PC-3 (cell line): ENCODE data around the gene SIM2. TPM values are rescaled to one million over a fixed set of nuclear protein-coding genes. Genes with fewer than 3 reads are reported as not detected.

Experiments
- ATAC-seq: fragments of 200-7000 bp; cut with Tn5 transposase; 2 replicates; pipeline ENCODE4 v1.9.1; 2020; ENCODE audit warnings: mild to moderate bottlenecking, moderate library complexity
- BruUV-seq: library from RNA; stranded (reverse); fragments of 400-500 nt; replicated peaks from 2 replicates; lab custom pipeline; 2021; lab: Mats Ljungman, UMichigan
- CTCF ChIA-PET: fragments of 300-600 bp; sonication (Branson Sonifier 250); formaldehyde crosslinking; loops from one replicate; lab custom pipeline; 2022; ENCODE audit warnings: antibody characterized with exemption; lab: Charles Lee
- POLR2A ChIA-PET: fragments of 300-600 bp; sonication (Branson Sonifier 250); formaldehyde crosslinking; loops from one replicate; lab custom pipeline; 2022; ENCODE audit warnings: antibody characterized with exemption; ENCODE audit not compliant: unreplicated experiment; lab: Charles Lee
- DNase-seq: peaks from one replicate; pipeline ENCODE4 v3.0.0-alpha.2; 2015
- H2AFZ ChIP-seq: fragments of 300-600 bp; sonication (generic); 2 replicates; pipeline ENCODE4 v1.6.0; 2016; ENCODE audit warnings: antibody characterized with exemption, low read length
- H3F3A ChIP-seq: fragments of 300-600 bp; sonication (generic); one replicate; pipeline ENCODE4 v1.6.0; 2017; ENCODE audit warnings: antibody characterized with exemption, low read length, control low read depth, mild to moderate bottlenecking; ENCODE audit not compliant: unreplicated experiment
- H3K27ac ChIP-seq: fragments of 300-600 bp; sonication (generic); 2 replicates; pipeline ENCODE4 v1.5.1; 2016; ENCODE audit warnings: mild to moderate bottlenecking, low read length
- H3K27me3 ChIP-seq: fragments of 300-600 bp; sonication (generic); 2 replicates; pipeline ENCODE4 v1.6.1; 2016; ENCODE audit warnings: low read length, mixed read lengths
- H3K36me3 ChIP-seq: fragments of 300-600 bp; sonication (generic); 2 replicates; pipeline ENCODE4 v1.6.1; 2016; ENCODE audit warnings: low read depth, mixed run types, low read length, mixed read lengths
- H3K4me1 ChIP-seq: fragments of 300-600 bp; sonication (generic); 2 replicates; pipeline ENCODE4 v1.5.1; 2016; ENCODE audit warnings: low read length; ENCODE audit not compliant: insufficient read depth
- H3K4me2 ChIP-seq: fragments of 300-600 bp; sonication (generic); 2 replicates; pipeline ENCODE4 v1.6.0; 2016; ENCODE audit warnings: low read length
- H3K4me3 ChIP-seq: fragments of 300-600 bp; sonication (generic); 2 replicates; pipeline ENCODE4 v1.5.1; 2016; ENCODE audit warnings: mild to moderate bottlenecking, low read length, mixed read lengths
- H3K79me2 ChIP-seq: fragments of 300-600 bp; sonication (generic); 2 replicates; pipeline ENCODE4 v1.6.1; 2017; ENCODE audit warnings: low read length, mixed read lengths
- H3K9ac ChIP-seq: fragments of 300-600 bp; sonication (generic); 2 replicates; pipeline ENCODE4 v1.6.0; 2016; ENCODE audit warnings: mild to moderate bottlenecking, low read length
- H3K9me2 ChIP-seq: fragments of 300-600 bp; sonication (generic); replicated peaks from 2 replicates; pipeline ENCODE4 v1.6.1; 2016; ENCODE audit warnings: mixed run types, low read length, mixed read lengths
- H3K9me3 ChIP-seq: fragments of 300-600 bp; sonication (generic); 2 replicates; pipeline ENCODE4 v1.6.1; 2016; ENCODE audit warnings: low read length, mixed read lengths
- H4K20me1 ChIP-seq: fragments of 300-600 bp; sonication (generic); 2 replicates; pipeline ENCODE4 v1.6.1; 2016; ENCODE audit warnings: low read length, mixed read lengths
- EZH2 ChIP-seq: fragments of 300-600 bp; sonication (generic); IDR thresholded peaks from one replicate; pipeline ENCODE4 v1.6.1; 2017; ENCODE audit warnings: antibody characterized with exemption, mild to moderate bottlenecking, low read length; ENCODE audit not compliant: unreplicated experiment
- EZH2phosphoT487 ChIP-seq: fragments of 300-600 bp; sonication (generic); IDR thresholded peaks from 2 replicates; pipeline ENCODE4 v1.6.1; 2018; ENCODE audit warnings: mild to moderate bottlenecking, antibody characterized with exemption, low read length, borderline replicate concordance
- intact Hi-C: fragments of 100-400 bp; cut with micrococcal nuclease; formaldehyde crosslinking; loops from 2 replicates; pipeline ENCODE4 v1.9.0; 2023
- total RNA-seq: library from RNA; depleted of rRNA; stranded (reverse); fragments of >200 nt; gene quantifications from 2 replicates; pipeline ENCODE4 v1.2.3, GENCODE V29; 2014
- TF ChIP-seq, protein P1 (sequence below): fragments of 300-600 bp; sonication (generic); conservative IDR thresholded peaks from 2 replicates; pipeline ENCODE4 v1.5.1; 2017; ENCODE audit warnings: antibody characterized with exemption, low read depth, mild to moderate bottlenecking, low read length

SIM2 gene
- total RNA-seq, 1 experiment from 2014 or later, result 71.2 TPM

DNA sequence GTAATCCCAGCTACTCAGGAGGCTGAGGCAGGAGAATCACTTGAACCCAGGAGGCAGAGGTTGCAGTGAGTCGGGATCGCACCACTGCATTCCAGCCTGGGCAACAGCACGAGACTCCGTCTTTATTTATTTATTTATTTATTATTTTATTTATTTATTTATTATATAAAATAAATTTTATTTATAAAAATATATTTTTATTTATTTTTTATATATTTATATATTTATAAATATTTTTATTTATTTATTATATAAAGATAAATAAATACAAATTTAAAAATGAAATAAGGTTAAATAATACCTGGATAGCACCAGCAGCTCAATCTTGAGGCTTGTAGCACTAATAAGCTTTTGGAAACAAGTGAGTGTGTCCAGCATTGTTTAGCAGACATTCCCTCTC, 40.9 kb upstream of the SIM2 start:
- H2AFZ ChIP-seq, result no peak overlapping the region
- TF ChIP-seq EZH2phosphoT487 (no peak), EZH2 (no peak)
- TF ChIP-seq, protein P1, sequence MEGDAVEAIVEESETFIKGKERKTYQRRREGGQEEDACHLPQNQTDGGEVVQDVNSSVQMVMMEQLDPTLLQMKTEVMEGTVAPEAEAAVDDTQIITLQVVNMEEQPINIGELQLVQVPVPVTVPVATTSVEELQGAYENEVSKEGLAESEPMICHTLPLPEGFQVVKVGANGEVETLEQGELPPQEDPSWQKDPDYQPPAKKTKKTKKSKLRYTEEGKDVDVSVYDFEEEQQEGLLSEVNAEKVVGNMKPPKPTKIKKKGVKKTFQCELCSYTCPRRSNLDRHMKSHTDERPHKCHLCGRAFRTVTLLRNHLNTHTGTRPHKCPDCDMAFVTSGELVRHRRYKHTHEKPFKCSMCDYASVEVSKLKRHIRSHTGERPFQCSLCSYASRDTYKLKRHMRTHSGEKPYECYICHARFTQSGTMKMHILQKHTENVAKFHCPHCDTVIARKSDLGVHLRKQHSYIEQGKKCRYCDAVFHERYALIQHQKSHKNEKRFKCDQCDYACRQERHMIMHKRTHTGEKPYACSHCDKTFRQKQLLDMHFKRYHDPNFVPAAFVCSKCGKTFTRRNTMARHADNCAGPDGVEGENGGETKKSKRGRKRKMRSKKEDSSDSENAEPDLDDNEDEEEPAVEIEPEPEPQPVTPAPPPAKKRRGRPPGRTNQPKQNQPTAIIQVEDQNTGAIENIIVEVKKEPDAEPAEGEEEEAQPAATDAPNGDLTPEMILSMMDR, result no peak
- intact Hi-C loops, result no loop called here
- ATAC-seq (no peak), DNase-seq (no peak)
- POLR2A ChIA-PET, result no interaction called here
- H3K36me3 ChIP-seq, result no peaks in the 10 kb centered on the region
- BruUV-seq, result no TSS peak
- no peak overlapping the region for H3K9ac ChIP-seq
- no peak overlapping the region for H3K4me3 ChIP-seq
- H3K27me3 ChIP-seq, result no peaks in the 10 kb centered on the region
- no peaks in the 10 kb centered on the region for H3K79me2 ChIP-seq
- H3K4me2 ChIP-seq, result no peak overlapping the region
- no peaks in the 10 kb centered on the region for H4K20me1 ChIP-seq
- H3F3A ChIP-seq, result no peaks in the 10 kb centered on the region
- peaks cover 23% of the 10 kb centered on the region for H3K4me1 ChIP-seq
- no peaks in the 10 kb centered on the region for H3K9me2 ChIP-seq
- CTCF ChIA-PET, result no interaction called here
- no peaks in the 10 kb centered on the region for H3K9me3 ChIP-seq
- H3K27ac ChIP-seq, result no peak overlapping the region

DNA sequence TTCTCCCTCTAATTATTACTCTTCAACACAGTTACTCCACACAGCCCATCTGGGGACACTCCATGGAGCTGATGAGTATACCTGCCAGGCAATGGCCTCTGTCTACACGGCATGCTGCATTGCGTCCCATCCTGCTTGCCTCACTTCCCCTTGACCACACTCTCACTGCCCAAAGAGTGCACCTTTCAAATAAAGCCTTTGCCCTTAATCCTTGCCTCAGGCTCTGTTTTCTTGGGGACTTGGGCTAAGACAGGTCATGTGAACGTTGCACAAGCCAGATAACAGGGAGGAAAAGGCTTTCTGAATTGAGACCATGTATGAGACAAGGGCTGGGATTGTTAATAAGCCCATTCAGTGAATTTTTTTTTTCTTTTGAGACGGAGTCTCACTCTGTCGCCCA, 40.0 kb upstream of the SIM2 start:
- Histone ChIP-seq H3K79me2 (no peaks in the 10 kb centered on the region), H3K9me2 (no peaks in the 10 kb centered on the region), H3K9me3 (no peaks in the 10 kb centered on the region), H3K27ac (no peak overlapping the region), H3K4me2 (no peak overlapping the region), H3K27me3 (no peaks in the 10 kb centered on the region), H4K20me1 (no peaks in the 10 kb centered on the region), H3K36me3 (no peaks in the 10 kb centered on the region), H3F3A (no peaks in the 10 kb centered on the region), H3K4me3 (no peak overlapping the region), H3K4me1 (peaks cover 28% of the 10 kb centered on the region), H2AFZ (no peak overlapping the region), H3K9ac (no peak overlapping the region)
- BruUV-seq, result no TSS peak
- POLR2A ChIA-PET, result no interaction called here
- no peak for DNase-seq
- CTCF ChIA-PET, result no interaction called here
- ATAC-seq, result no peak
- TF ChIP-seq EZH2 (no peak), EZH2phosphoT487 (no peak)
- TF ChIP-seq, protein P1, result no peak
- intact Hi-C loops, result no loop called here

DNA sequence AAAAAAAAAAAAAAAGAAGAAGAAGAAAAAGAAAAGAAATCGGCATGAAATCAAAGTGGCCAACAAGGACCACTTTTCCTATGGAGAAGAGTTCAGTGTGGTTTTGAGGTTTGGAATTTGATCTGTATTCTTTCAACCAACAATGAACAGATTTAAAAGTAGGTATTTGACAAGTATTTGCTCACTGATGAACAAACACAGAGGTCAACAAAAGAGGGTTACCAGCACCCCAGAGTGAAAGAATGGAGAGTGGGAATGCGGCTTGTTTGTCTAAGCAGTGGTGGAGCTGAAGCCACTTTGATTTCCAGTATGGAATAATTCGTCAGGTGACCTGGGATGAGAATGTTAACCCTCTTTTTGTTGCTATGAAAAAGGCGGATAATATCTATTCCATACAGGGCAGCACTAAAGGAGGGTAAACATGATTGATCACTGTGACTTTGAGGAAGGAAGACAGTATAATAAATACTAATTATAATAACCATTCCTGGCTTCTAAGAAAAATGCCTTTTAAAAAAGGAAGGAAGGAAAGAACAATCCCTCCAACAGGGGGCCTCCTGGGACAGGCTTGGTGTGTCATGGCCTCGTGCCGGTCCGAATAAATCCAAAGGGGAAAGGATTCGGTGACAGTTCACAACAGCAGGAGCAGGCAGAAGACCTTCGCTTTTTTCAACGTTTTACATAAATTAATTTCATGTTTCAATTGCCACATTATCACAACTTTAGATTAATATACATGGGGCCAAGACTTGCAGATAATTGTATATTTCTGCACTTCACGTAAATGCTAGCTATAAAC, 37.2 kb upstream of the SIM2 start:
- peak; percentile 75 for DNase-seq
- ATAC-seq, result peak; percentile 76
- intact Hi-C loops, result loop anchor here (1.0 to 10.0 kb wide), 6 partner anchors 15 to 266 kb away; no protein-coding TSS in a partner anchor
- H3K4me3 ChIP-seq, result no peak overlapping the region
- no peaks in the 10 kb centered on the region for H4K20me1 ChIP-seq
- TF ChIP-seq, protein P1, result peak; percentile 88
- no peak for TF ChIP-seq EZH2
- TF ChIP-seq EZH2phosphoT487, result no peak
- no peaks in the 10 kb centered on the region for H3K79me2 ChIP-seq
- H3K27me3 ChIP-seq, result no peaks in the 10 kb centered on the region
- H3K9me3 ChIP-seq, result no peaks in the 10 kb centered on the region
- H3K27ac ChIP-seq, result peak overlapping the region; percentile 19; the same call in 1 of the 2 replicates
- H3K9ac ChIP-seq, result no peak overlapping the region
- POLR2A ChIA-PET, result no interaction called here
- CTCF ChIA-PET, result no interaction called here
- H3K4me2 ChIP-seq, result peak overlapping the region; percentile 30
- no peaks in the 10 kb centered on the region for H3F3A ChIP-seq
- H2AFZ ChIP-seq, result peak overlapping the region; percentile 13
- no TSS peak for BruUV-seq
- H3K9me2 ChIP-seq, result no peaks in the 10 kb centered on the region
- H3K36me3 ChIP-seq, result no peaks in the 10 kb centered on the region
- peaks cover 15% of the 10 kb centered on the region for H3K4me1 ChIP-seq
